HL-60/S4 (cell line): ENCODE results near the gene SENP2.
"Not testable (repeated sequence)": the region's sequence is repeated elsewhere in the genome, so short reads cannot be mapped to it uniquely, and the experiment has no call there.

Source experiments
- in situ Hi-C: fragments of 300-500 bp; cut with MboI; formaldehyde crosslinking; loops from 2 replicates; pipeline ENCODE4 v1.14.3; 2022; ENCODE audit warnings: low sequenced_read_pairs

The SENP2 gene

DNA sequence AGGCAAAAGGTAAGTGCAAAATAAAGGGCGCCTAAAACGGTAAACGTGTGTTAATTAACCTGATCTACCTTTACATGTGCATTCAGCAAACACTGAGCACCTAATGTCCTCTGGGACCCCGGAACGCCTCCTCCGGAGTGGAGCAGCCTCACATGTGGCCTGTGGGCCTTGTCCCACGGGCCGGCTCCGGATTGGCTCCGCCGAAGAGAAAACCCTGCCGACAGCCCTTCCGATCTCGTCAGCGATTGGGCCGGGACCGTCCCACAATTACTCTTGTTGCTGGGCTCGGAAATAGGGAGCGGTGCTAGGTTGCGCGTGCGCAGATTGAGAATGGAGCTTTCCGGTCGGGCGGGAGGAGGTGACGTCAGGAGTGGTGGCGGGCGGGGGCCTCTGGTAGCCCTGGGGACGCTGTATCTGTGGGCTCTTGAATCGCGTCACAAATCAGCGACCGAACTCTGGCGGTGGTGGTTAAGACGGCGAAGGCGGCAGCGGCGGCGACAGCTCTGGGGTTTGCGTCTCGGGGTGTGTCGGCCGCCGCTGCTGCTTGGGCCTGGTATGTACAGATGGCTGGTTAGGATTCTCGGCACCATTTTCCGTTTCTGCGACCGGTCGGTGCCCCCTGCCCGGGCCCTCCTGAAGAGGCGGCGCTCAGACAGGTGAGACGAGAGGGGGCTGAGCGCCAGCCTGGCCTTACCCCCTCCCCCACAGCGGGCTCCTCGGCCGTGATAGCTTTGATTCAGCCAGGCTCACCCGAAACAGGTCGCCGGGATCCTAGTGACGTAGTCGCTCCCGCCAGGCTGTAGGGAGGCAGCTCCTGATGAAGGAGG is at the start of gene SENP2:
TSS of gene SENP2 (plus strand) at position 437 of the 827 bp plus-strand sequence. CDS start at position 556, 119 bp downstream.
- in situ Hi-C loops: no loop called here

DNA sequence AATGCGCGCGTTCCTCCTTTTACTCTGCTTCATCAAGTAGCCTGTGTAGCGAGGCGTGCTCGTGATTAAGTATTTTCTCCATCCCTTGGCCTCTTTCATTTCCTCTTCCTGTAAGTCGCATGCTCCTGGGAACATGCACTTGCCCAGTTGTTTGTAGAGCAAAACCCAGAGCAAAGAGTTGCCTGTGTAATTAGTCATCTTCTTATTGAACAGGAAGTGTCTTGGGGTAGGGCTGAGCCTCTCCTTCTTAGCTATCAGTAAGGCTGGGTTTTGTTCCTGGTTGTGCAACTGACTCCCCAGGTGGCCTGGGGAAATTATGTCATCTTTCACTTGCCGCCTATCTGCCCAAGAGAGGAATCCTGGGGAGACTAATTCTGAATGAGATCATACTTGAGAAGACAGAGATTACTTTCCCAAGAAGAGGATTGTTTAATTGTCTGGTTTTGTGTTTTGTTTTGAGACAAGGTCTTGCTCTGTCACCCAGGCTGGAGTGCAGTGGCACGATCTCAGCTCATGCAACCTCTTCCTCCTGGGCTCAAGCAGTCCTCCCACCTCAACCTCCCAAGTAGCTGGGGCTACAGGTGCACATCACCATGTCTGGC is 48.6 kb upstream of the SENP2 start:
- in situ Hi-C loops: no loop called here

DNA sequence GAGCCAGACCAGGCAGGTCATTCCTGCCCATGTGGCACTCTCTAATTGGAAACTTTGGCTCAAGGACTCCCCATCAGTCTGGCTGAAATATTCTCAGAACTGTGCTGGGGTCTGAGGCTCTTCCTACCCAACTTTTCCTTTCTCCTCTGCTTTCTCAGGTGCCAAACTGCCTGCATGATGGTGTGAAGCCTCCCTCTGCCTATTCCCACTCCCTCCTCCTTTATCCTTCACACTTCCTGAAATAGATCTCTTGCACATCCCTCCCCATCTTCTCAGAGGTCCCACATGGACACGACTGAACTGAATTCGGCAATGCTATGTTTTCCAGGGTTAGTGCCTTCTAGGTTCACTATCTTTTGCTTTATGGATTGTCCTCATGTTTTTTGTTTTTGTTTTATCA is 46.2 kb upstream of the SENP2 start:
- in situ Hi-C loops: no loop called here

GRCh38 chr3:185540695-185541094 is 45.4 kb upstream of the SENP2 start:
- in situ Hi-C loops: no loop called here

DNA sequence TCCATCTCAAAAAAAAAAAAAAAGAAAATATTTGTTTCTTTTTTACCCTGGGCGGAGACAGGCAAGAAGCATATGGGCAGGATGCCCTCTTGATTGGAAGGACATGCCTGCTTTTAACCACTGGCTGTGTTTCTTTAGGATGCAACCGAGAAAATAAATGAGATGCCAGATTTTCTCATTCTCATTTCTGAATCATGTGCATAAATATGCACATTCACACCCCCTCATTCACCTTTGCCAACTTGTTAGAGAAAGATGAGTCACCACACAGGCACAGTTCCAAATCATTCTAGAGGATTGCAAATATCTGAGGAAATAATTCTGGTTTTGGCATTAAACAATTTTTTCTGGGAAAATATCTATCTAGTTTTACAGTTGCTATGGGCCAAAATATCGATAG is 37.0 kb upstream of the SENP2 start:
- in situ Hi-C loops: no loop called here

DNA sequence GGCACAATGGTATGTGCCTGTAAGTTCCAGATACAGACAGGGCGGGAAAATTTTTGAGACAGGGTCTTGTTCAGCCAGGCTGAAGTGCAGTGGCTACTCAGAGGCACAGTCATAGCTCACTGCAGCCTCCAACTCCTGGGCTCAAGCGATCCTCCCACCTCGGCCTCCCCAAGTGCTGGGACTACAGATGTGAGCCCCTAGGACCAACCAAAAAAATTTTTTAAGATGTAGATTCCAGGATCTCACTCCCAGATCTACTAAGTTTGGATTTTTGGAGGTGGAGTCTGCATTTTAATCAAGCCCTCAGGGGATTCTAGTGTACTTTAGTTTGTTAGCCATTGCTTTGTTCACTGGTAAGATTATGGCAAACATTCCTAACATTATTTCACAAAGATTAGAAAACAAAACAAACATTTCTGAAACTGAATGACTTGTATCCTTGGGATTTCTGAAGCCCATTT is 36.4 kb upstream of the SENP2 start:
- in situ Hi-C loops: no loop called here

DNA sequence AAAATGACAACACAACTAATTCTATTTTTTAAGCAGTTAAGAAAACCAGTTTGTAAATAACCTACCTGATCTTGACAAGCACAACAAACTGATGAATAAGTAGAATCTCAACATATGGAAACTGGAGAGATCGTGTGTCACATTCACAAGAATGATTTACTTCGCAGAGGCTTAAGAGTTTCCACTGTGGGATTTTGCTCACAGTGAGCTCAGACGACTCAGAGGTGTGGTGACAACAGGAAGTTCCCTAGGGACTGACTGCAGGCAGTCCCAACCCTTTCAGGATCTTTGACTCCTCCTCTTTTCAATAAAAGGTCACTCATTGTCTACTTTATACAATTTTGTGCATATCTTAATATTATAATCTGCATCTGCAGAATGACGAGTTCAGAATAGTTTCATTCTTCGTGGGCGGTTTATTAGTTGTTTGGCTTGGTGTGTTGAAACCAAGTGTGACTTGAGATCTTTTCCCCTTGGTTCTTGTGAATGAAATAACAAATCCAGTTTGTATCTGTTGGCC is 33.7 kb upstream of the SENP2 start, which contains the start of gene LIPH:
TSS of gene LIPH (minus strand) at position 231 of the 520 bp plus-strand sequence. CDS start at position 114, 117 bp downstream.
- in situ Hi-C loops: no loop called here

DNA sequence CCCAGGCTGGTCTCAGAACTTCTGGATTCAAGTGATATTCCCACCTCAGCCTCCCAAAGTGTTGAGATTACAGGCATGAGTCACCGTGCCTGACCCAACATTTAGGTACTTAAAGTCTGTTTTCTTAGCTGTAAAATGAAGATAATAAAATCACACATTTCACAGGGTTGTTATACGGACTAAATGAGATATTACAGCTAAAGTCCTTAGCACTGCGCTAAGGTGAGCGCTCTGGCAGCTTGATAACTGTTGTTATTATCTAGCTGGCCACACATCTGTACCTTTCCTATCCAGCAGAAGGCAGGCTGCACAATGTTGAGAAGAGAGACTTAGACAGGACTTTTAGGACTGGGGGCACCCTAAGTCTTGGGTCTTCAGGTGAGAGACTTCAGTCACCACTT is 31.0 kb upstream of the SENP2 start:
- in situ Hi-C loops: no loop called here

DNA sequence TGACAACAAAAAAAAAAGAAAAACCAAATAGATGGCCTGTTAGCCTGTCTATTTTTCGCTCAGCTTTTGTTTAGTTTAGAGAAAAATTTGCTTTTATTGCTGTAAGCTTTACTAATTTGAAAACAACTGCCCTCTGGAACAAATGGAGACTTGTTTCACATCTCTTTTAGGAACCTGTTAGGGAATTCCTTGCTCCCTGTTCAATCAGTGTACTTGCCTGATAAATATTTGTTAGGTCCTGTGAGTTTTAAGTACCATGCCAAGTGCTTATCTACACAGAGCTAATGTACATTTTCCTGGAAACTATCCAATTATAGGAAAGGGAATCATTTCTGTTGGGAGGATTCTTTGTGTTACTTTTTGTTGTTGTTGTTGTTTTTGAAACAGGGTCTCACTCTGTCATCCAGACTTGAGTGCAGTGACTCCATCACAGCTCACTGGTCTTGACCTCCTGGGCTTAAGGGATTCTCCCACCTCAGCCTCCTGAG is 30.2 kb upstream of the SENP2 start:
- in situ Hi-C loops: no loop called here

GRCh38 chr3:185556640-185557039 is 29.5 kb upstream of the SENP2 start:
- in situ Hi-C loops: not testable (repeated sequence)

DNA sequence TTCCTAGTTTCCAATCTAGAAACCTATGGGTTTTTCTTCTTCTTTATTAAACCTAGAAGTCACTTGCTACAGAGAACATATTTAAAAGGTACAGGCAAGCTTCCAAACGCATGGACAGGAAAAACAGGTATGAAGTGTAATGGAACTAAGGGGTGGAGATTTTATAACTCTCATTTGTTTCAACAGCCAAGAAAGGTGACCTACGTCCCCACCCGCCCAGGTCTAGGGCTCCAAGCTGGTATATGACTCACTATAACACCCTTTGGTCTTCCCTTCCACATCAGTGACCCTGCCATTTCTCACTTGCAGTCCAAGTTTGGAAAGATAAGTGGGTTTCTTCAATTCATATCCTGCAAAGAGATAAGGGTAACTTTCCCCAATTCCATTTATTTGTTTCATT is 27.7 kb upstream of the SENP2 start:
- in situ Hi-C loops: no loop called here

DNA sequence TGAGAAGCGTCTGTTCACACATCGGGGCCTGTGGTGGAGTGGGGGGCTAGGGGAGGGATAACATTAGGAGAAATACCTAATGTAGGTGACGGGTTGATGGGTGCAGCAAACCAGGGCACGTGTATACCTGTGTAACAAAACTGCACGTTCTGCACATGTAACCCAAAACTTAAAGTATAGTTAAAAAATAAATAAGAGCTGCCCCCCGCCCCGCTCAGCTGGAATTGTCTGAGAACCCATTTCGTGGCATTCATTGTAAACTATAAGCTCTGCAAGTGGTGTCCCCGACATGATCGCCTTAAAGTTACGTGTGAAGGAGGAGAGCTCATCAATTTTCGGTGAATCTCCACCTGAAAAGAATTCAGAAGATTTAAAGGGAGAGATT is 26.4 kb upstream of the SENP2 start:
- in situ Hi-C loops: no loop called here

DNA sequence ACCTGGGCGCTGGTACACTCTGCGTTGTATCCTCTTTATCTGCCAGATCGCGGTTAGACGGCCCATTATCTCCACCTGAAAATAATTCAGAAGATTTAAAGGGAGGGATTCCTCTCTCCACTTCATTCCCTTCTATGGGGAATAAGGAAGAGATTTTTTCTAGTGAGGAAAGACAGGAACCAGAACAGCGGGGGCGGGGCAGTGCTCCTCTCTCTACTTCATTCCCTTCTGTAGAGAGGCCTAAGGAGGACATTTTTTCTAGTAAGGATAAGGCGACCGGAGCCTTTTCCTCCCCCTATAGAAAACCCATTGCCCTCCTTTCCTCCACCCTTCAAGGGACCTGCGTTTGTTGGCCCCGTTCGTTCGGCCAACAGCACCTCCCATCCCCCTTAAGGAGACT is 25.4 kb upstream of the SENP2 start:
- in situ Hi-C loops: no loop called here

DNA sequence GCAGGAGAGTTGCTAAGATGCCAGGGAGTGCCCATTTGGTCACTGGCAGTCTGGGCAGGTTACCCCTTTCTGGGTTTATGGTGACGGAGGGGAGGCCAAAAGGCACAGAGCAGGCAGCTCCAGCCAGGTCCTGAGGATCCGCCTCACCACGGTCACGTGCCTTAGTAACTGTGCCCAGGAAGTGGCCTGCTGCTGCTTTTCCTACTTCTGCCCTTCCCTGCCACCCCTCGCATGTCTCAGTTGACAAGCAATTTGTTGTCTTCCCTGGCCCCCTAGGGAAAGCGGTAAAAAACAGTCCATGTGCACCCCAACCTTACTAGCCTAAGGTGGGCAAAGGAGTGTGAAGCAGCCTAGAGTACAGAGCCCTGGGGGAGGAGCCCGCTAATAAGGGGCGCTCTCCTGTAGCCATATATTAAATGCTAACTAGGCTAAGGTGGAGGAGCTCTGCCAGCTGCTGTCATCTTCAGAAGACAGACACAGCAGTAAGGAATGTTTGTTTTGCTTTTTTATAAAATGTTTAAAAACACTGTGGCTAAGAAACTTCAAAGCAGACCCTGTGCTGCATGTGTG is 24.6 kb upstream of the SENP2 start:
- in situ Hi-C loops: no loop called here

DNA sequence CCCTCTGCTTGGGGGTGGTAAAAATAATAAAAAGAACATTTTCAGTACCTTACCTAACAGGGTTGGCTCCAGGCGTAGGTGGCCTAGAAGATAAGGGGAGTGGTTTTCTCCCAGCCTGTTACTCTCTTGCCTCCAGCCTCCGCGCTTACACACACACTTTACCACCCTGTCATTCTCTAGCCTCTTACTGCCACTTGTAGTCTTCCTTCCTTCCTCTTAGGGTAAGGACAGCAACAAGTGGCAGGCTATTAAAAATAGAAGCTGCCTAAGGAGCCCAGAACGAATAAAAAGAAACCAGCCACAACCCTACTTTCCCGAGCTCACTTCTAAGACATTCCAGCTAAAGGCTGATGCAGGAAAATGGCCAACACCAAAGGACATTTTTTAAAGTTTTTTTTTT is 24.1 kb upstream of the SENP2 start:
- in situ Hi-C loops: no loop called here

GRCh38 chr3:185572183-185572582 is 13.9 kb upstream of the SENP2 start:
- in situ Hi-C loops: no loop called here

- in situ Hi-C loops: not testable (repeated sequence)
Observed at GRCh38 chr3:185575108-185575869, 10.8 kb upstream of the SENP2 start.

DNA sequence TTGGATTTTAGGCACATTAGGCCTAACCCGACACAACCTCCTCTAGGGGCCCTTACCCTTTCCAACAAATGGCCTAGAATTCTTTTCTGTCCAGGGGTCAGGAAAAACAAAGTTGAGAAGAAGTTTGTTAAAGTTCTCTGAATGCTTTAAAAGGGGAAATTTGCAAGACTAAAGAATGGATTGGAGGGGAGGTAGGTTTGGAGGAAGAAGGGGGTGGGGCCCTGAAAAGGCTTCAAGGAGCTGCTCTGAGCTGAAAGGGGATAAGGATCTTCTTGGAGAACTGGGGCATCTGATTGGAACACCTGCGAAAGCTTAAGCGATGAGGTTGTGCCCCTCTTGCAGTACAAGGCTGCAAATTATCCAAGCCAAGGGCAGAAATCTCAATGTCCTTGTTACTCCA is 3.9 kb upstream of the SENP2 start:
- in situ Hi-C loops: no loop called here

GRCh38 chr3:185582871-185583270 is 3.2 kb upstream of the SENP2 start:
- in situ Hi-C loops: no loop called here

DNA sequence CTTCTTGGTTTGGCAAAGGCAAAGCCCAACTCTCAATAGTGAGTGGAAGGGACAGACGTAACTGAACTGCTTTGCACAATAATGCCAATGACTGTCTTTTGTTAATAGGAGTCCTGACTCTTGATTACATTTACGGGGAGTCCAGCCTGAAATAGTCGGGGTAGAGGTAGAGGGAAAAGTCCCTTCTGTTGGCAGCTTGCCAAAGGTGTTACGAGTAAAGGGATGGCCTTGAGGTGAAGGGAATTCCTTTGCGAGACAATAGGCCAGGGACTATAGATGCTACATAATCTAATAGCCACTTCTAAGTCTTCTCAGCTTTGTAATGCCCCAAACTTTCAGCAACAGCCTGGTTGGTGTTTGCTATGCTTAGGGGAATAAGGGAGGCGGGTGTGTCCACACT is 2.2 kb upstream of the SENP2 start:
- in situ Hi-C loops: no loop called here

DNA sequence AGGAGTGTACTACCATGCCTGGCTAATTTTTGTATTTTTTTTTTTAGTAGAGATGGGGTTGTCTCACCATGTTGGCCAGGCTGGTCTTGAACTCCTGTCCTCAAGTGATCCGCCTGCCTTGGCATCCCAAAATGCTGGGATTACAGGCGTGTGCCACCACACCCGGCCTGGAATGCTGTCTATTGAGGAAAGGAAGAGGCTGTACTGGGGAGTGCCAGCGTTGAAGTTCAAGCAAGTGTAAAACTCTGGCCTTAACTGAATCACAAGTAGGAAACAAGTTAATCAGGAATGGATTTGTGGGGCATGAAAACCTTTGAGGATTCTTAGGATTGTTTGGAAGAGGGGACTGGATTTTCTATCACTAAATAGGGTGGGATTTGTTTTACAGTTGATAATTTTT is 1.4 kb upstream of the SENP2 start:
- in situ Hi-C loops: no loop called here
